D341Med (cell line): ENCODE results near the gene ABCG8.
"Not testable (repeated sequence)": the region's sequence is repeated elsewhere in the genome, so short reads cannot be mapped to it uniquely, and the experiment has no call there.

Experiments used
- DNase-seq: peaks from one replicate; pipeline ENCODE4 v3.0.0; 2012; ENCODE audit warnings: low spot score

ABCG8 gene

GRCh38 chr2:43874776-43875451 lies 36.1 kb downstream of the ABCG8 start:
- DNase-seq: no peak

GRCh38 chr2:43877782-43878464 lies 39.2 kb downstream of the ABCG8 start:
- DNase-seq: peak; percentile 83

GRCh38 chr2:43879261-43879660 lies 40.5 kb downstream of the ABCG8 start:
- DNase-seq: no peak

GRCh38 chr2:43880471-43880870 lies 41.7 kb downstream of the ABCG8 start:
- DNase-seq: no peak

GRCh38 chr2:43880952-43881351 lies 42.2 kb downstream of the ABCG8 start:
- DNase-seq: no peak

- DNase-seq: no peak
Measured at GRCh38 chr2:43882312-43882711, 43.5 kb downstream of the ABCG8 start.

- no peak for DNase-seq
Measured at GRCh38 chr2:43884689-43885088, 45.9 kb downstream of the ABCG8 start.

GRCh38 chr2:43885132-43885632 lies 46.4 kb downstream of the ABCG8 start:
- no peak for DNase-seq

GRCh38 chr2:43887176-43887575 lies 48.4 kb downstream of the ABCG8 start:
- DNase-seq: no peak

- DNase-seq: peak; percentile 63
Measured at GRCh38 chr2:43889416-43889815, 50.6 kb downstream of the ABCG8 start.

- no peak for DNase-seq
Measured at GRCh38 chr2:43890855-43891254, 52.1 kb downstream of the ABCG8 start.

GRCh38 chr2:43894743-43895142 lies 56.0 kb downstream of the ABCG8 start:
- DNase-seq: no peak

- DNase-seq: no peak
Measured at GRCh38 chr2:43896906-43897305, 58.1 kb downstream of the ABCG8 start.

- DNase-seq: no peak
Measured at GRCh38 chr2:43897492-43897891, 58.7 kb downstream of the ABCG8 start.

GRCh38 chr2:43898134-43898837 lies 59.5 kb downstream of the ABCG8 start:
- DNase-seq: peak; percentile 51

- no peak for DNase-seq
Measured at GRCh38 chr2:43898838-43899346, 60.1 kb downstream of the ABCG8 start.

GRCh38 chr2:43899589-43899988 lies 60.8 kb downstream of the ABCG8 start:
- DNase-seq: no peak

- DNase-seq: no peak
Measured at GRCh38 chr2:43905371-43905803, 66.6 kb downstream of the ABCG8 start.

GRCh38 chr2:43905871-43906270 lies 67.1 kb downstream of the ABCG8 start:
- no peak for DNase-seq

GRCh38 chr2:43906448-43907109 lies 67.8 kb downstream of the ABCG8 start:
- no peak for DNase-seq

GRCh38 chr2:43911136-43911790 lies 72.5 kb downstream of the ABCG8 start:
- not testable (repeated sequence) for DNase-seq

GRCh38 chr2:43924463-43924862 lies 85.7 kb downstream of the ABCG8 start:
- DNase-seq: no peak
